H1 (cell line): Measurements from ENCODE around the gene POLD1. TPM values are rescaled to one million over a fixed set of nuclear protein-coding genes. Genes with fewer than 3 reads are reported as not detected.

Experiments used
- CTBP2 ChIP-seq: IDR thresholded peaks from 2 replicates; pipeline ENCODE4 v1.7.0; 2011; ENCODE audit warnings: borderline replicate concordance, mild to moderate bottlenecking, moderate library complexity, mixed read lengths, low read length; ENCODE audit not compliant: insufficient read depth, insufficient read length
- RFX5 ChIP-seq: IDR thresholded peaks from 2 replicates; pipeline ENCODE4 v1.6.1; 2011; ENCODE audit warnings: low read depth, low read length, improper control_type of control experiment, borderline replicate concordance
- SAP30 ChIP-seq: fragments of 300-600 bp; sonication (generic); IDR thresholded peaks from 2 replicates; pipeline ENCODE4 v1.7.1; 2012; ENCODE audit warnings: low read length, moderate library complexity, mild to moderate bottlenecking, inconsistent platforms; ENCODE audit not compliant: insufficient read depth, insufficient replicate concordance
- SIX5 ChIP-seq: IDR thresholded peaks from 2 replicates; pipeline ENCODE4 v1.6.1; 2011; ENCODE audit warnings: mild to moderate bottlenecking, low read depth, low read length
- polyA plus RNA-seq, 7 experiments: library from polyadenylated mRNA; depleted of rRNA in 3 of 7; stranded (reverse) in 5 of 7; unstranded in 2 of 7; fragments of >200 nt in 5 of 7; fragments of 200-250 nt in 2 of 7; gene quantifications; 1 replicate in 5 of 7; 2 replicates in 1 of 7; 4 replicates in 1 of 7; pipeline versions ENCODE4 v1.2.1 to v1.2.3, GENCODE V29; 2011 to 2013; ENCODE audit warnings: missing spikeins in 2 of 7, mixed read lengths in 2 of 7
- total RNA-seq: library from RNA; stranded (reverse); fragmentation: NEBNext Ultra II Directional; extraction: Animal tissue kit (Norgen Biotek cat#: 25700); gene quantifications from 2 replicates; pipeline ENCODE4 v1.2.1, GENCODE V29; 2021
- TF ChIP-seq, protein P1 (sequence below): IDR thresholded peaks from 2 replicates; pipeline ENCODE4 v1.6.1; 2011; ENCODE audit warnings: low read depth, mild to moderate bottlenecking, low read length; ENCODE audit not compliant: insufficient read depth

Gene POLD1
- total and polyA plus RNA-seq, 2 of the 8 experiments (the other 6 are each of a cell fraction or from before 2014, with no cell fraction given) = 141 to 142 TPM

DNA sequence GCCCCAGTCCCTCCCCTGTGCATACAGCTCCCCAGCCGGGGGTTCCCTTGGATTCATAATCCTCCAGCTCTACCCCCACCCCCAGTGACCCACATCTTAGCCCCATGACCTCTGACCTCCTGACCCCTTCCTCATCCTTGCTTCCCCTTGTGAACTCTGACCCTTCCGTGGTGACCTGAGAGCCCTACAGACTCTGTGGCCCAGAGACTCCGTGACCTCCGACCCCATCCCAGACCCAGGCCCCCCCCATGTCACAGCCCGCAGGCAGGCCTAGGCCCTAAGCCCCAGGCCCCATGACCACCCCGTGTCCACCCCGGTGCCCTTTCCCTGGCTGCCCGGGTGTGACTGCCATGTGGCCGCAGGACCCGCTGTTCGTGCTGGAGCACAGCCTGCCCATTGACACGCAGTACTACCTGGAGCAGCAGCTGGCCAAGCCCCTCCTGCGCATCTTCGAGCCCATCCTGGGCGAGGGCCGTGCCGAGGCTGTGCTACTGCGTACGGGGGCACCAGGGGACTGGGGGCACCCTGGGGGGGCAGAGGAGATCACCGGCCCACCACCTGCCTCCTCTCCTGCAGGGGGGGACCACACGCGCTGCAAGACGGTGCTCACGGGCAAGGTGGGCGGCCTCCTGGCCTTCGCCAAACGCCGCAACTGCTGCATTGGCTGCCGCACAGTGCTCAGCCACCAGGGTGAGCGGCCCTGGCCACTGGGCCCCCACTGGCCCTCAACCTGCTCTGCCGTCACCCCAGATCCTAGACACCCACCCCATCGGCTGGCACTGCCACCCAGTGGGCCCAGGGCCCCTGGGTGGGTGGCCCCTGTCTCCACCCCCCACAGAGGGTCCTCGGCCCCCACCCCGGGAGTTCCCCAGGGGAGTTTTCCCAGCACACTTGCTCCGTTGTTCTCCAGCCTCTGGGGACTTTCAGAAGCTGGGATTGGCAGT lies 32.2 kb downstream of the POLD1 start (continued):
- TF ChIP-seq SAP30 = no peak
- no peak for TF ChIP-seq SIX5
- no peak for TF ChIP-seq CTBP2
- TF ChIP-seq, protein P1, sequence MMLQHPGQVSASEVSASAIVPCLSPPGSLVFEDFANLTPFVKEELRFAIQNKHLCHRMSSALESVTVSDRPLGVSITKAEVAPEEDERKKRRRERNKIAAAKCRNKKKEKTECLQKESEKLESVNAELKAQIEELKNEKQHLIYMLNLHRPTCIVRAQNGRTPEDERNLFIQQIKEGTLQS = no peak
- no peak for TF ChIP-seq RFX5
